ENCODE results near the gene CENPQ.

DNA sequence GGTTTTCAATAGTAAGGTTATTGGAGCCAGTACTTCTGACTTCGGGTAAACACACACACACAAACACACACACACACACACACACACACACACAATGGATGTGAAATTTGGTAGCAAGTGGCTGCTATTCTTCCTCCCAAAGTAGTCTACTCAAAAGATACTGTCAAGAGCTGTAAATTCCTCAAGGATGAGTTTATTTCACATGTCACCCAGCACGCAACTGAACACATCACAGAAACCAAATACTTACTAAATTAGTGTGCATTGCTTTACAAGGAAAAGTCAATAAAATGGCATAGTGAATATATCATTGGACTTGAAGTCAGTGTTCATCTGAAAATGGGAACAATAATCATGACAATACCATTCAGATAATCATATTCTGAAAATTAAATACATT is 33.0 kb upstream of the CENPQ start:
- TF ChIP-seq, protein P1, sequence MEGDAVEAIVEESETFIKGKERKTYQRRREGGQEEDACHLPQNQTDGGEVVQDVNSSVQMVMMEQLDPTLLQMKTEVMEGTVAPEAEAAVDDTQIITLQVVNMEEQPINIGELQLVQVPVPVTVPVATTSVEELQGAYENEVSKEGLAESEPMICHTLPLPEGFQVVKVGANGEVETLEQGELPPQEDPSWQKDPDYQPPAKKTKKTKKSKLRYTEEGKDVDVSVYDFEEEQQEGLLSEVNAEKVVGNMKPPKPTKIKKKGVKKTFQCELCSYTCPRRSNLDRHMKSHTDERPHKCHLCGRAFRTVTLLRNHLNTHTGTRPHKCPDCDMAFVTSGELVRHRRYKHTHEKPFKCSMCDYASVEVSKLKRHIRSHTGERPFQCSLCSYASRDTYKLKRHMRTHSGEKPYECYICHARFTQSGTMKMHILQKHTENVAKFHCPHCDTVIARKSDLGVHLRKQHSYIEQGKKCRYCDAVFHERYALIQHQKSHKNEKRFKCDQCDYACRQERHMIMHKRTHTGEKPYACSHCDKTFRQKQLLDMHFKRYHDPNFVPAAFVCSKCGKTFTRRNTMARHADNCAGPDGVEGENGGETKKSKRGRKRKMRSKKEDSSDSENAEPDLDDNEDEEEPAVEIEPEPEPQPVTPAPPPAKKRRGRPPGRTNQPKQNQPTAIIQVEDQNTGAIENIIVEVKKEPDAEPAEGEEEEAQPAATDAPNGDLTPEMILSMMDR (IDR thresholded peaks at IDR 0.05): no peak
- no peak for TF ChIP-seq POLR2A (IDR thresholded peaks at IDR 0.05)
- no peak for TF ChIP-seq EP300 (IDR thresholded peaks at IDR 0.05)
- no peak for TF ChIP-seq POLR2AphosphoS5 (IDR thresholded peaks at IDR 0.05)
